ENCODE measurements around the gene GBE1.
"Not testable (repeated sequence)": the region's sequence is repeated elsewhere in the genome, so short reads cannot be mapped to it uniquely, and the experiment has no call there.

Gene GBE1

DNA sequence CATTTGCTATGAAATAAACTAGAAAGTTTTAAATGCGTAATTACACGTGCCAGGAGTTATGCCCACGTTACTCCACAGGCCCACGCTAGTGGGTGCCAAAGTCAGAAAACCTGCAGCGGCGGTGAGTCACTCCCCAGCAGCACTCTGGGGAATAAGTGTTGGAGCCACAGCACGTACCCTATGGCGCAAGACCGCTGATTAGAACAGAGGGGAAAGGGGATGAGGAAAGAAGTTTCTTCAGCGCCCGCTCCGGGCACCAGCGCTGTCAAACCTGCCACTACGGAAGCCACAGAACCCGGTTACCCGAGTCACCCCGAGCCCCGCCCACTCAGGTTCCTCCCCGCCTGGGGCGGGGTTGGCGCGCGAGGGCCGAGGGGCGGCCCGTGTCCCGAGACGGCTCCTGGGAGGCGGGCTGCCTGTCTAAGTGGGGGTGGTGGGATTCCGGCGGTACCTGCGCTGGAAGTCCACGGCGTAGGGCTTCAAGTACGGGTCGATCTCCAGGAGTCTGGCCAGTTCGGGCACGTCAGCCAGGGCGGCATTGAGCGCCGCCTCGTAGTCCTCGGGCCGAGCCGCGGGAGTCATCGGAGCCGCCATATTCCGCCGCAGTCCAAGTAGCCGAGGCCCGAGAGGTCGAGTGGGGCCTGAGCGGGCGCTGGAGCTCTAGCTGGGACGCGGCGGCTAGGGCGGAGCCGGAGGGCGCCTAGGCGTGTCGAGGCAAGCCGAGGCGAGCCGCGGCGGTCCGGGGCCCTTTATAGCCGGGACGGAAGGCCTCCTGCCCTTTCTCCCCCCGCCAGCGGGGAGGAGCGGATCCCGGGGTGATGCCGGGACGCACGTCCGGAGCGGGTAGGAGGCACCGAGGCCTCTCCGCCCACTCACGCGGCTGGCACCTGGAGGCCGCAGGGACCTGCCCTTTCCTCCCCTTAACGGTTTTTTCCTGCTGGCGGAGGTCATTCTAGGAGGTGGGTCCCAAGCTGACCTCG is at the start of gene GBE1:
TSS of gene GBE1 (minus strand) at position 722 of the 980 bp plus-strand sequence. CDS start at position 594, 128 bp downstream.
- peak; percentile 85 for DNase-seq (ENCODE audit: low spot score)

DNA sequence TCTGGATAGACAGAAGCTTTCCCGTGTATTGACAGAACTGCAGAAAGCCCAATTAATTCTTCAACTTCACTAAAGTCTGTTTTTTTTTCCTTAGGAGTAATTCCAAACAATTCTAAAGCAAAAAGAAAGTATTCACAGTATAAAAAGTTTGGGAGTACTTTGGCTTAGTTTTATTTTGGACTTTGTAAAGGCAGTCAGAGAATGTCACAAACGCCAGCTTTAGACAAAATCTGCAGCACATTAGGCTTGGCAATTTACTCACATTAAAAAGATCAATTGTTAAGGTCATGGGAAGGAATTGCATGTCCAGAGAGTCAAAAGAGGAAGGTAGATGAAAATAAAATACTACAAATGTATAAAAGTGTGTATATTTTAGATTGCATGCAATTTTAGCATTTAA is 47.5 kb upstream of the GBE1 start:
- no peak for DNase-seq (ENCODE audit: low spot score)

DNA sequence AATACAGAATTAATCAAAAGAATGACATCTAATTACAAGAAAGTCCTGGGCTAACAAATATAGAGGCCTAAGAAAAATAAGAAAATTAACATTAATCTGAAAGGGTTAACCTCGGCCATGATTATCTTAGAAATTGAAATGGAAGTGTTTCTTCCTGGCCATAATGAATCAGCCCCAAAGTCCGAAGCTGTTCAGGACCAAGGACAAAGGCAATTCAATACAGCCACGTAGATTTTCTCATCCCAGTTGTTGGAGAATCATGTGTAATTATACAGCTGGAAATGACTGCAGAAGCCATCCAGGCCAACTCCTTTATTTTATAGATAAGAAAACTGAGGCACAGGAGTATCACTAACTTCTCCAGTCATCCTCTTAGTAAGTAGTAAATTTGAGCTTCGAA is 38.0 kb upstream of the GBE1 start:
- DNase-seq (ENCODE audit: low spot score) = no peak

DNA sequence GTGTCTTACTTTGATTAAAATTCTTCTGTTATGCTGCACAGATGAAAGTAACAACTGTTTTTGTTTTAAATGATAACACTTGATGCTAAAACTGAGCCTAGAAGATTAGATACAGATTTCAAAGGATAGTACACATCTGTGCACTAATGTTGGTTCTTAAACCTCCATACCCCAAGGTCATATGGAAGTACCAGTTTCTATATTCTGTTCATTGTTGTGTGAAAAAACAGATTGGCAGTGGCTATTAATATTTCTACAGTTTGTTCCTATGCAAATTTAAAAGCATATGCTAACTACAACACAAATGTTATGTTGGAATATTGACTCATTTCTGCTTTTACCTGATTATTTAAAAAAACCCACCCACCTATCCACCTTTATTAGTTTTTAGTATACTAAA is 32.0 kb upstream of the GBE1 start:
- no peak for DNase-seq (ENCODE audit: low spot score)

GRCh38 chr3:81790117-81790516 is 28.7 kb upstream of the GBE1 start:
- DNase-seq (ENCODE audit: low spot score) = no peak

- DNase-seq (ENCODE audit: low spot score) = no peak
These were observed 28.2 kb upstream of the GBE1 start for GRCh38 chr3:81789691-81790090.

DNA sequence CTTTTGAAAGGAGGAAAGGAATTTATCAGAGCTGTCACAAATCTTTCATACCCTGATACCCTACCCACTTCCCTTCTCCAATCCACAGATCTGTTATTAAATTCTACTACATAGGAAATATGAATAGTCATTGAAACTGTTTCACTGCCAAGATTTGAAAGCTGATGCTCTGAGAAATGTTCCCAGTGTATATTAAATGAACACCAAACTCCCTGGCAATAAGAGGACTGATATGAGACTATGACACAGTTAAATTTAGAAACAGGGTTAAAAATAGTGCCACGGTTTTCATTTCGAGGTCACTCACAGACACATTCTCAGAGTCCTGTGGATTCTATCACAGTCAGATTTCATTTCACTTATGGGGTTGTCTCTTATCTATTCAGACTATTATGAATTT is 27.2 kb upstream of the GBE1 start:
- no peak for DNase-seq (ENCODE audit: low spot score)

DNA sequence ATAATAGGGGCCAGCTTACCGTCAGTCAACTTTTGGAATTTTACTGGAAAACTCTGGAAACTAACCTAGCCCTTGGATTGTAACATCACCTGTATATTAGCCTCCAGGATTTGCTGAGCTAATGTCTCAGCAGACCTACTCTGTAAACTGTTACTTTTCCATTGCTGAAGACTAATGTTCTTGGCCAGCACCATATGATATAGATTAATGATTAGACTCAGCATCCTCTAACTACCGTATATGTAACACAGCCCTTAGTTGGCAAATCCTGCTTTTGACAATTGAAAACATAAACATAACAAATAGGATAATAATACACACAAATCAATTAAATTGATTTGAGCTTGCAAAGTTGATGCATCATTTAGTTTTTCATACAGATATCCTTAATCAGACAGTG is 26.6 kb upstream of the GBE1 start:
- no peak for DNase-seq (ENCODE audit: low spot score)

GRCh38 chr3:81782585-81782984 is 21.1 kb upstream of the GBE1 start:
- no peak for DNase-seq (ENCODE audit: low spot score)

DNA sequence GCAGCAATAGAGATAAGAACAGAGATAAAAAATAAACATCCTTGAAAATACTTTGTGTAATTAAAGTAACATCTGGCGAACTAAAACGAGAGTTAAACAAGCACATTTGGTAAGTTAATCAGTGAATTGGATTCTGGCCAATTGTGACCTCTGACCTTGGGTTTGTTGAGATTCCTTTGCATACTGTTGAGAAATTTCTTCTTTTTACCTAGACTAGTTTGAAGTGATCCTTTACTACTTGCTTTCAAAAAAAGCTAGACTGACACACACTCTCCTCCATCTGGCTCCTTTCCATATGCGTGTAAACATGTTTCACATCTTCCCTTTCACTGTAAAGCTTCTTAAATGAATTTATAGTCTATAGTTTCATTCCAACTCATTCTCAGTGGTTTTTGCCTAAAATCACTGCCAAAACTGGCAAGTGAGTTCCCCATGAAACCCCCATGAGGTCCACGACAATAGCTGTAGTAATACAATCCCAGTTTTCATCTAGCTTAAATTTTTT is 17.3 kb upstream of the GBE1 start:
- DNase-seq (ENCODE audit: low spot score) = no peak

- no peak for DNase-seq (ENCODE audit: low spot score)
These were observed 15.2 kb upstream of the GBE1 start for GRCh38 chr3:81776643-81777042.

- DNase-seq (ENCODE audit: low spot score) = no peak
These were observed 9.3 kb upstream of the GBE1 start for GRCh38 chr3:81770710-81771109.

DNA sequence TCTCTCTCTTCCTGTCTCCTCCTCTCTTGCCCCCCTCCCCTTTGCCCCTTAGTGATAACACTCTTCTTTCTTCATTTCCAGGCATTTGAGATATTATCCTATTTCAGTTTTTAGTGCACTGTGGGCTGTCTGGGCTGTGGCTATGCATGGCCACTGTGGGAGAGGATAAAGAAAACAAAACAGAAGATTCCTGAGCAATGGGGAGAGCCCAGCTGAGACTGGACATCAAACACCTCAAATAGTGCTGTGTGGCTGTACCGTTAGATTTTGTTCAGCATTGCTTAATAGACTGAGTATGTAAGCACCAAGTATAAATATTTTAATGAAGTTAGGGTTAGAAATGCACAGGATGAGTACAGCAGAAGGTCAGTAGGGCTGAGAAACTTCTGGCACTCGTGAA is 7.9 kb upstream of the GBE1 start:
- DNase-seq (ENCODE audit: low spot score) = no peak

GRCh38 chr3:81767250-81767859 is 5.9 kb upstream of the GBE1 start:
- not testable (repeated sequence) for DNase-seq (ENCODE audit: low spot score)

DNA sequence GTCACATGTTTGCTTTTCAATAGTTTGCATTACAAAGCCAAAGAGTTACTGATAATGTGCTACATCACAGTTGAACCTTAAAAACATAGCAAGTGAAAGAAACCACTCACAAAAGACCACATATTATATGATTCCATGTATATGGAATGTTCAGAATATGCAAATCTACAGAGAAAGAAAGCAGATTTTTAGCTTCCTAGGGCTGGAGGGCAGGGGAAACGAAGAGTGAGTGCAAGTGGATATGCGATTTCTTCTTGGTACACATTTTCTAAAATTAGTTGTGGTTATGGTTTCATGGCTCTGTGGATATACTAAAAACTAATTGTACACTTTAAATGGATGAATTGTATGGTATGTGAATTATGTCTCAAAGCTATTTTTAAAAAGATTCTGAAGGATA is 4.0 kb upstream of the GBE1 start:
- no peak for DNase-seq (ENCODE audit: low spot score)

DNA sequence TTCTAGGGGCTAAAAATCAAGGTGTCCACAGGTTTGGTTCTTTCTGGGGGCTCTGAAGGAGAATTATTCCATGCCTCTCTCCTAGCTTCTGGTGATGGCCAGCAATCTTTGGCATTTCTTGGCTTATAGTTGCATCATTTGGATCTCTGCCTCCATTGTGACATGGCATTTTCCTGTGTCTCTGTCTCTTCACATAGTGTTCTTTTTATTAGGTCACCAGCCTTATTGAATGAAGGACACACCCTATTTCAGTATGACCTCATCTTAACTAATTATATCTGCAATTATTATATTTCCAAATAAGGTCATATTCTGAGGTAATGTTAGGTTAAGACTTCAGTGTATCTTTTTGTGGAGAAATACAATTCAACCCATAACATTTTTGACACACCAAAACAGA is 3.2 kb upstream of the GBE1 start:
- no peak for DNase-seq (ENCODE audit: low spot score)

GRCh38 chr3:81764002-81764401 is 2.6 kb upstream of the GBE1 start:
- no peak for DNase-seq (ENCODE audit: low spot score)

GRCh38 chr3:81763001-81763400 is 1.6 kb upstream of the GBE1 start:
- no peak for DNase-seq (ENCODE audit: low spot score)

GRCh38 chr3:81761904-81762580 is 597 bp upstream of the GBE1 start:
- no peak for DNase-seq (ENCODE audit: low spot score)

- no peak for DNase-seq (ENCODE audit: low spot score)
These were observed 1.2 kb downstream of the GBE1 start for GRCh38 chr3:81760215-81760614.

- not testable (repeated sequence) for DNase-seq (ENCODE audit: low spot score)
These were observed 2.7 kb downstream of the GBE1 start for GRCh38 chr3:81758771-81759170.

- DNase-seq (ENCODE audit: low spot score) = no peak
These were observed 3.2 kb downstream of the GBE1 start for GRCh38 chr3:81758275-81758674.

Measured in CD4-positive, alpha-beta T cell treated with Interleukin-2 at 100 ng/mL for 4 hours (primary cell).